ENCODE data around the gene ELMO1. TPM values are rescaled to one million over a fixed set of nuclear protein-coding genes. Genes with fewer than 3 reads are reported as not detected.

ELMO1 gene
- total RNA-seq, 1 experiment from 2014 or later, result 137 TPM

- Histone ChIP-seq H3K4me2 (ENCODE audit: low read depth, low read length, poor library complexity, severe bottlenecking) (no peak overlapping the region), H4K20me1 (ENCODE audit: insufficient read depth, low read depth, low read length) (no peaks in the 10 kb centered on the region), H3K9ac (ENCODE audit: low read length) (no peak overlapping the region), H3K9me2 (replicated peaks; ENCODE audit: insufficient read depth, low read length) (no peaks in the 10 kb centered on the region), H3K4me1 (ENCODE audit: low read length) (no peaks in the 10 kb centered on the region), H3K27ac (ENCODE audit: low read length) (no peak overlapping the region), H3K4me3 (ENCODE audit: low read length) (no peak overlapping the region), H3K9me3 (ENCODE audit: low read length) (peaks cover 7% of the 10 kb centered on the region; the same call in 1 of the 2 replicates), H2AFZ (ENCODE audit: low read length) (no peak overlapping the region), H3K27me3 (ENCODE audit: low read length) (no peaks in the 10 kb centered on the region), H3K79me2 (ENCODE audit: low read length) (peaks cover 58% of the 10 kb centered on the region), H3K36me3 (ENCODE audit: insufficient read depth, low read length) (peaks cover 57% of the 10 kb centered on the region)
- no peak for DNase-seq
Observed at GRCh38 chr7:37304921-37305320, 143.7 kb downstream of the ELMO1 start.

- Histone ChIP-seq H3K9me3 (ENCODE audit: low read length) (peaks cover 7% of the 10 kb centered on the region; the same call in 1 of the 2 replicates), H3K27me3 (ENCODE audit: low read length) (no peaks in the 10 kb centered on the region), H3K4me1 (ENCODE audit: low read length) (peaks cover 15% of the 10 kb centered on the region), H3K9me2 (replicated peaks; ENCODE audit: insufficient read depth, low read length) (no peaks in the 10 kb centered on the region), H3K27ac (ENCODE audit: low read length) (no peak overlapping the region), H3K9ac (ENCODE audit: low read length) (no peak overlapping the region), H2AFZ (ENCODE audit: low read length) (no peak overlapping the region), H3K4me3 (ENCODE audit: low read length) (no peak overlapping the region), H4K20me1 (ENCODE audit: insufficient read depth, low read depth, low read length) (no peaks in the 10 kb centered on the region), H3K79me2 (ENCODE audit: low read length) (peaks cover 40% of the 10 kb centered on the region), H3K36me3 (ENCODE audit: insufficient read depth, low read length) (peaks cover 11% of the 10 kb centered on the region), H3K4me2 (ENCODE audit: low read depth, low read length, poor library complexity, severe bottlenecking) (no peak overlapping the region)
- no peak for DNase-seq
Observed at GRCh38 chr7:37297546-37297945, 151.1 kb downstream of the ELMO1 start.

- H3K4me2 ChIP-seq (ENCODE audit: low read depth, low read length, poor library complexity, severe bottlenecking), result peak overlapping the region; percentile 23
- peaks cover 25% of the 10 kb centered on the region for H3K4me1 ChIP-seq (ENCODE audit: low read length)
- no peak overlapping the region for H2AFZ ChIP-seq (ENCODE audit: low read length)
Observed at GRCh38 chr7:37295401-37295800, 153.3 kb downstream of the ELMO1 start.

GRCh38 chr7:37290731-37291130 is 157.9 kb downstream of the ELMO1 start:
- Histone ChIP-seq H3K9ac (ENCODE audit: low read length) (no peak overlapping the region), H3K27me3 (ENCODE audit: low read length) (no peaks in the 10 kb centered on the region), H3K36me3 (ENCODE audit: insufficient read depth, low read length) (no peaks in the 10 kb centered on the region), H3K79me2 (ENCODE audit: low read length) (peaks cover 61% of the 10 kb centered on the region), H3K4me1 (ENCODE audit: low read length) (peaks cover 48% of the 10 kb centered on the region), H3K27ac (ENCODE audit: low read length) (peak overlapping the region; percentile 43), H3K9me2 (replicated peaks; ENCODE audit: insufficient read depth, low read length) (no peaks in the 10 kb centered on the region), H3K4me2 (ENCODE audit: low read depth, low read length, poor library complexity, severe bottlenecking) (no peak overlapping the region), H3K4me3 (ENCODE audit: low read length) (no peak overlapping the region), H2AFZ (ENCODE audit: low read length) (no peak overlapping the region), H4K20me1 (ENCODE audit: insufficient read depth, low read depth, low read length) (no peaks in the 10 kb centered on the region), H3K9me3 (ENCODE audit: low read length) (no peaks in the 10 kb centered on the region)
- DNase-seq, result no peak

More at GRCh38 chr7:37295401-37295800, 153.3 kb downstream of the ELMO1 start:
- no peak for DNase-seq
- no peak overlapping the region for H3K9ac ChIP-seq (ENCODE audit: low read length)
- H4K20me1 ChIP-seq (ENCODE audit: insufficient read depth, low read depth, low read length), result no peaks in the 10 kb centered on the region
- no peaks in the 10 kb centered on the region for H3K9me2 ChIP-seq (replicated peaks; ENCODE audit: insufficient read depth, low read length)
- H3K27me3 ChIP-seq (ENCODE audit: low read length), result no peaks in the 10 kb centered on the region
- no peak overlapping the region for H3K4me3 ChIP-seq (ENCODE audit: low read length)
- no peaks in the 10 kb centered on the region for H3K36me3 ChIP-seq (ENCODE audit: insufficient read depth, low read length)
- H3K9me3 ChIP-seq (ENCODE audit: low read length), result no peaks in the 10 kb centered on the region
- peak overlapping the region; percentile 52 for H3K27ac ChIP-seq (ENCODE audit: low read length)
- H3K79me2 ChIP-seq (ENCODE audit: low read length), result peaks cover 39% of the 10 kb centered on the region

- Histone ChIP-seq H3K9me2 (replicated peaks; ENCODE audit: insufficient read depth, low read length) (no peaks in the 10 kb centered on the region), H3K4me1 (ENCODE audit: low read length) (peaks cover 48% of the 10 kb centered on the region), H3K27me3 (ENCODE audit: low read length) (no peaks in the 10 kb centered on the region), H4K20me1 (ENCODE audit: insufficient read depth, low read depth, low read length) (no peaks in the 10 kb centered on the region), H3K4me2 (ENCODE audit: low read depth, low read length, poor library complexity, severe bottlenecking) (no peak overlapping the region), H3K9ac (ENCODE audit: low read length) (no peak overlapping the region), H2AFZ (ENCODE audit: low read length) (no peak overlapping the region), H3K79me2 (ENCODE audit: low read length) (peaks cover 61% of the 10 kb centered on the region), H3K4me3 (ENCODE audit: low read length) (no peak overlapping the region), H3K36me3 (ENCODE audit: insufficient read depth, low read length) (no peaks in the 10 kb centered on the region), H3K27ac (ENCODE audit: low read length) (peak overlapping the region; percentile 1), H3K9me3 (ENCODE audit: low read length) (no peaks in the 10 kb centered on the region)
- DNase-seq, result no peak
Observed at GRCh38 chr7:37289781-37290180, 158.9 kb downstream of the ELMO1 start.

- Histone ChIP-seq H3K9me2 (replicated peaks; ENCODE audit: insufficient read depth, low read length) (no peaks in the 10 kb centered on the region), H3K79me2 (ENCODE audit: low read length) (peaks cover 60% of the 10 kb centered on the region), H4K20me1 (ENCODE audit: insufficient read depth, low read depth, low read length) (no peaks in the 10 kb centered on the region), H3K9me3 (ENCODE audit: low read length) (no peaks in the 10 kb centered on the region), H3K36me3 (ENCODE audit: insufficient read depth, low read length) (no peaks in the 10 kb centered on the region), H3K4me1 (ENCODE audit: low read length) (peaks cover 47% of the 10 kb centered on the region), H3K27me3 (ENCODE audit: low read length) (no peaks in the 10 kb centered on the region), H2AFZ (ENCODE audit: low read length) (no peak overlapping the region), H3K4me3 (ENCODE audit: low read length) (no peak overlapping the region), H3K9ac (ENCODE audit: low read length) (no peak overlapping the region), H3K4me2 (ENCODE audit: low read depth, low read length, poor library complexity, severe bottlenecking) (no peak overlapping the region), H3K27ac (ENCODE audit: low read length) (peak overlapping the region; percentile 1; the same call in 1 of the 2 replicates)
- no peak for DNase-seq
Observed at GRCh38 chr7:37289367-37289766, 159.3 kb downstream of the ELMO1 start.

- peaks cover 75% of the 10 kb centered on the region for H3K79me2 ChIP-seq (ENCODE audit: low read length)
- no peak overlapping the region for H3K9ac ChIP-seq (ENCODE audit: low read length)
- peak overlapping the region; percentile 66 for H3K27ac ChIP-seq (ENCODE audit: low read length)
- DNase-seq, result peak; percentile 60
- H4K20me1 ChIP-seq (ENCODE audit: insufficient read depth, low read depth, low read length), result no peaks in the 10 kb centered on the region
- H3K4me3 ChIP-seq (ENCODE audit: low read length), result 0 out of 2 replicates have a peak overlapping the region, but pooled peaks have one; percentile 13
- H3K9me2 ChIP-seq (replicated peaks; ENCODE audit: insufficient read depth, low read length), result no peaks in the 10 kb centered on the region
- H3K4me2 ChIP-seq (ENCODE audit: low read depth, low read length, poor library complexity, severe bottlenecking), result peak overlapping the region; percentile 58
- H3K4me1 ChIP-seq (ENCODE audit: low read length), result peaks cover 47% of the 10 kb centered on the region
- no peaks in the 10 kb centered on the region for H3K9me3 ChIP-seq (ENCODE audit: low read length)
- no peaks in the 10 kb centered on the region for H3K36me3 ChIP-seq (ENCODE audit: insufficient read depth, low read length)
- H2AFZ ChIP-seq (ENCODE audit: low read length), result no peak overlapping the region
- H3K27me3 ChIP-seq (ENCODE audit: low read length), result no peaks in the 10 kb centered on the region
Observed at GRCh38 chr7:37287131-37287855, 161.4 kb downstream of the ELMO1 start.

GRCh38 chr7:37286454-37286832 is 162.2 kb downstream of the ELMO1 start:
- DNase-seq, result no peak
- no peaks in the 10 kb centered on the region for H3K27me3 ChIP-seq (ENCODE audit: low read length)
- H2AFZ ChIP-seq (ENCODE audit: low read length), result no peak overlapping the region
- no peaks in the 10 kb centered on the region for H4K20me1 ChIP-seq (ENCODE audit: insufficient read depth, low read depth, low read length)
- peak overlapping the region; percentile 58 for H3K4me2 ChIP-seq (ENCODE audit: low read depth, low read length, poor library complexity, severe bottlenecking)
- H3K27ac ChIP-seq (ENCODE audit: low read length), result peak overlapping the region; percentile 66
- H3K9me2 ChIP-seq (replicated peaks; ENCODE audit: insufficient read depth, low read length), result no peaks in the 10 kb centered on the region
- peaks cover 84% of the 10 kb centered on the region for H3K79me2 ChIP-seq (ENCODE audit: low read length)
- no peak overlapping the region for H3K9ac ChIP-seq (ENCODE audit: low read length)
- no peaks in the 10 kb centered on the region for H3K9me3 ChIP-seq (ENCODE audit: low read length)
- no peak overlapping the region for H3K4me3 ChIP-seq (ENCODE audit: low read length)
- H3K36me3 ChIP-seq (ENCODE audit: insufficient read depth, low read length), result no peaks in the 10 kb centered on the region
- peaks cover 47% of the 10 kb centered on the region for H3K4me1 ChIP-seq (ENCODE audit: low read length)
